ENCODE results near the gene ANKK1. TPM values are rescaled to one million over a fixed set of nuclear protein-coding genes. Genes with fewer than 3 reads are reported as not detected.

Gene ANKK1, protein sequence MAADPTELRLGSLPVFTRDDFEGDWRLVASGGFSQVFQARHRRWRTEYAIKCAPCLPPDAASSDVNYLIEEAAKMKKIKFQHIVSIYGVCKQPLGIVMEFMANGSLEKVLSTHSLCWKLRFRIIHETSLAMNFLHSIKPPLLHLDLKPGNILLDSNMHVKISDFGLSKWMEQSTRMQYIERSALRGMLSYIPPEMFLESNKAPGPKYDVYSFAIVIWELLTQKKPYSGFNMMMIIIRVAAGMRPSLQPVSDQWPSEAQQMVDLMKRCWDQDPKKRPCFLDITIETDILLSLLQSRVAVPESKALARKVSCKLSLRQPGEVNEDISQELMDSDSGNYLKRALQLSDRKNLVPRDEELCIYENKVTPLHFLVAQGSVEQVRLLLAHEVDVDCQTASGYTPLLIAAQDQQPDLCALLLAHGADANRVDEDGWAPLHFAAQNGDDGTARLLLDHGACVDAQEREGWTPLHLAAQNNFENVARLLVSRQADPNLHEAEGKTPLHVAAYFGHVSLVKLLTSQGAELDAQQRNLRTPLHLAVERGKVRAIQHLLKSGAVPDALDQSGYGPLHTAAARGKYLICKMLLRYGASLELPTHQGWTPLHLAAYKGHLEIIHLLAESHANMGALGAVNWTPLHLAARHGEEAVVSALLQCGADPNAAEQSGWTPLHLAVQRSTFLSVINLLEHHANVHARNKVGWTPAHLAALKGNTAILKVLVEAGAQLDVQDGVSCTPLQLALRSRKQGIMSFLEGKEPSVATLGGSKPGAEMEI
- total RNA-seq, result 0.28 TPM in 1 of 2 replicates, not detected in the other

DNA sequence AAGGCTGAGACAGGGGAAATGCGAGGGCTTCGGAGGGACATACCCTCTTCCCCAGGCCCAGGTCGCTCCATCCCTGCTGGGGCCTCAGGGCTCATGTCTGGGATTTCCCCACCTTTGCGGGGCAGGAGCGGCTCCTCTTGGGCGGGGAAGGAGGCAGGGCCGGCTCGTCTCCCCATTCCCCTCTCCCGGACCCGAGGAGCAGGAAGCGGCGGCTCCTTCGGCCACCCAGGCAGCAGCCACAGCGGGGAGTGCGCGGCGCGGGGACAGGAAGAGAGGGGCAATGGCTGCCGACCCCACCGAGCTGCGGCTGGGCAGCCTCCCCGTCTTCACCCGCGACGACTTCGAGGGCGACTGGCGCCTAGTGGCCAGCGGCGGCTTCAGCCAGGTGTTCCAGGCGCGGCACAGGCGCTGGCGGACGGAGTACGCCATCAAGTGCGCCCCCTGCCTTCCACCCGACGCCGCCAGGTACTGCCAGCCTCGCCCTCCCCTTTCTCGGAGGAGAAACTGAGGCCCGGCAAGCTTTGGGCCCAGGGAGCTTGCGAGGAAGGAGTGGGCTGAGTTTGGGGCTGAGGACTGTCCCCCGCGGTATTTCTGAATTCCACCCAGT lies at the start of gene ANKK1:
TSS of gene ANKK1 (plus strand) at position 175 of the 607 bp plus-strand sequence. CDS start at position 281, 106 bp downstream.

Other genes with a start within 250 kb of the ANKK1 start
- gene TTC12, start 73.2 kb upstream of the ANKK1 start, total RNA-seq, result 7.9 and 14.4 TPM in 2 replicates
- gene DRD2, start 87.6 kb downstream of the ANKK1 start, total RNA-seq, result under 0.01 TPM in 1 of 2 replicates, not detected in the other

Measured in regular cardiac myocyte (primary cell).